Measurements from ENCODE around the gene KRT28.

DNA sequence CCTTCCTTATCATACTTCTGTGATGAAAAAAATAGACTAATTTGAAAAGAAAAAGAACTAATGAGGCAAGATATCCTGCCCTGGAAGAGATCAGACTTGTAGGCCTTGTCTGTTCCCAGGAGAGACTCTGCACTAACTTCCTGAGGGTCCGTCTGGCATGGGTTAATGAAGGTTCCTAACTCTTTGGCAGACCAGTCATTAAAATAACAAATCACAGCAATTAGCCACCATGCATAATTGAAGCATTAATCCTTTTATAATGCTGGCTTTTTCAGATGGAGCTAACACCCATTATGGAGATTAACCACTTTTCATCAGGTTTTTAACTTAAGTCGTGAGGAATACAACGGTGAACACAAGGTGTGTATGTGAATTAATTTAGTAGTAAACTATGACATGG, 33.1 kb upstream of the KRT28 start:
- TF ChIP-seq, protein P1, sequence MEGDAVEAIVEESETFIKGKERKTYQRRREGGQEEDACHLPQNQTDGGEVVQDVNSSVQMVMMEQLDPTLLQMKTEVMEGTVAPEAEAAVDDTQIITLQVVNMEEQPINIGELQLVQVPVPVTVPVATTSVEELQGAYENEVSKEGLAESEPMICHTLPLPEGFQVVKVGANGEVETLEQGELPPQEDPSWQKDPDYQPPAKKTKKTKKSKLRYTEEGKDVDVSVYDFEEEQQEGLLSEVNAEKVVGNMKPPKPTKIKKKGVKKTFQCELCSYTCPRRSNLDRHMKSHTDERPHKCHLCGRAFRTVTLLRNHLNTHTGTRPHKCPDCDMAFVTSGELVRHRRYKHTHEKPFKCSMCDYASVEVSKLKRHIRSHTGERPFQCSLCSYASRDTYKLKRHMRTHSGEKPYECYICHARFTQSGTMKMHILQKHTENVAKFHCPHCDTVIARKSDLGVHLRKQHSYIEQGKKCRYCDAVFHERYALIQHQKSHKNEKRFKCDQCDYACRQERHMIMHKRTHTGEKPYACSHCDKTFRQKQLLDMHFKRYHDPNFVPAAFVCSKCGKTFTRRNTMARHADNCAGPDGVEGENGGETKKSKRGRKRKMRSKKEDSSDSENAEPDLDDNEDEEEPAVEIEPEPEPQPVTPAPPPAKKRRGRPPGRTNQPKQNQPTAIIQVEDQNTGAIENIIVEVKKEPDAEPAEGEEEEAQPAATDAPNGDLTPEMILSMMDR (IDR thresholded peaks at IDR 0.05), result no peak
- no peak for TF ChIP-seq POLR2A (IDR thresholded peaks at IDR 0.05)
